OCI-LY7 (cell line): ENCODE data around the gene CDC42EP1. TPM values are rescaled to one million over a fixed set of nuclear protein-coding genes. Genes with fewer than 3 reads are reported as not detected.
A peak's percentile ranks its signal among the peaks of the same experiment; 100 is the strongest.

Experiments
- Bru-seq: library from RNA; stranded (reverse); fragments of 400-500 nt; gene quantifications from one replicate; lab custom pipeline; 2021; lab: Mats Ljungman, UMichigan
- BruChase-seq, 2 experiments: library from RNA; stranded (reverse); fragments of 400-500 nt; gene quantifications; one replicate each; lab custom pipeline; 2021; lab: Mats Ljungman, UMichigan
- BruUV-seq: library from RNA; stranded (reverse); fragments of 400-500 nt; replicated peaks from 2 replicates; lab custom pipeline; 2021; lab: Mats Ljungman, UMichigan
- CTCF ChIA-PET: fragments of 300-600 bp; sonication (Branson Sonifier 250); formaldehyde crosslinking; loops from one replicate; lab custom pipeline; 2022; ENCODE audit warnings: antibody characterized with exemption; ENCODE audit not compliant: unreplicated experiment; lab: Charles Lee
- POLR2A ChIA-PET: fragments of 300-600 bp; sonication (Branson Sonifier 250); formaldehyde crosslinking; loops from one replicate; lab custom pipeline; 2022; ENCODE audit warnings: antibody characterized with exemption; lab: Charles Lee
- DNase-seq: peaks from one replicate; pipeline ENCODE4 v3.0.0-alpha.2; 2015; ENCODE audit warnings: low spot score
- H2AFZ ChIP-seq: fragments of 200-600 bp; sonication (generic), shearing (Covaris generic); 2 replicates; pipeline ENCODE4 v1.6.1; 2014; ENCODE audit warnings: mild to moderate bottlenecking, antibody characterized with exemption, low read length, moderate library complexity
- H3K27ac ChIP-seq: fragments of 200-600 bp; sonication (generic); 2 replicates; pipeline ENCODE4 v1.5.1; 2014; ENCODE audit warnings: mixed run types, low read depth, mild to moderate bottlenecking, moderate library complexity, low read length, inconsistent platforms; ENCODE audit not compliant: poor library complexity, severe bottlenecking
- H3K36me3 ChIP-seq: fragments of 200-600 bp; sonication (generic); 2 replicates; pipeline ENCODE4 v1.6.1; 2014; ENCODE audit warnings: mild to moderate bottlenecking, antibody characterized with exemption, low read length, moderate library complexity, mixed read lengths; ENCODE audit not compliant: insufficient read depth
- H3K4me1 ChIP-seq: fragments of 200-600 bp; sonication (generic); 2 replicates; pipeline ENCODE4 v1.5.1; 2014; ENCODE audit warnings: mild to moderate bottlenecking, low read length; ENCODE audit not compliant: insufficient read depth, poor library complexity, severe bottlenecking
- H3K4me2 ChIP-seq: fragments of 200-600 bp; sonication (generic); 2 replicates; pipeline ENCODE4 v1.6.1; 2014; ENCODE audit warnings: mild to moderate bottlenecking, low read length
- H3K4me3 ChIP-seq: fragments of 200-600 bp; sonication (generic); 2 replicates; pipeline ENCODE4 v1.5.1; 2014; ENCODE audit warnings: mild to moderate bottlenecking, low read depth, low read length; ENCODE audit not compliant: poor library complexity, severe bottlenecking
- H3K79me2 ChIP-seq: fragments of 200-600 bp; sonication (generic); 2 replicates; pipeline ENCODE4 v1.6.1; 2016; ENCODE audit warnings: low read depth, mild to moderate bottlenecking, low read length, moderate library complexity, mixed read lengths; ENCODE audit not compliant: insufficient read depth
- H3K9me2 ChIP-seq: fragments of 200-600 bp; sonication (generic); 2 replicates; pipeline ENCODE4 v1.6.1; 2016; ENCODE audit warnings: mild to moderate bottlenecking, low read length, mixed read lengths; ENCODE audit not compliant: insufficient read depth
- H3K9me3 ChIP-seq: fragments of 200-600 bp; sonication (generic); 2 replicates; pipeline ENCODE4 v1.6.1; 2014; ENCODE audit warnings: mild to moderate bottlenecking, mixed run types, low read length, mixed read lengths
- H4K20me1 ChIP-seq: fragments of 200-600 bp; sonication (generic); 2 replicates; pipeline ENCODE4 v1.6.1; 2014; ENCODE audit warnings: mild to moderate bottlenecking, antibody characterized with exemption, low read length, moderate library complexity, mixed read lengths; ENCODE audit not compliant: insufficient read depth
- CTCF ChIP-seq: fragments of 200-600 bp; sonication (generic); conservative IDR thresholded peaks from 2 replicates; pipeline ENCODE4 v1.5.1; 2014; ENCODE audit warnings: mild to moderate bottlenecking, antibody characterized with exemption, low read length, moderate library complexity, mixed read lengths
- EZH2phosphoT487 ChIP-seq: fragments of 200-600 bp; sonication (generic); IDR thresholded peaks from 2 replicates; pipeline ENCODE4 v1.6.1; 2018; ENCODE audit warnings: low read depth, borderline replicate concordance, mild to moderate bottlenecking, mixed run types, antibody characterized with exemption, low read length, moderate library complexity, mixed read lengths
- intact Hi-C: fragments of 100-400 bp; cut with micrococcal nuclease; formaldehyde crosslinking; loops from one replicate; pipeline ENCODE4 v1.10.0; 2022; ENCODE audit not compliant: unreplicated experiment
- long read RNA-seq: library from polyadenylated mRNA; stranded (forward); transcript quantifications from one replicate; pipeline ENCODE4 v2.0.0, GENCODE V29; 2022
- total RNA-seq, 2 experiments: library from RNA; depleted of rRNA in 1 of 2; stranded (reverse); fragments of >200 nt in 1 of 2; shearing (Covaris generic) in 1 of 2; gene quantifications; 2 replicates each; pipeline ENCODE4 v1.2.3, GENCODE V29; 2014 to 2022

CDC42EP1 gene
- total RNA-seq (2014; rRNA removed; shearing (Covaris generic)) (not detected in 2 replicates), total RNA-seq (2022) (not detected in 2 replicates), Bru-seq, nascent RNA (percentile 14 among the genes with signal in this experiment), BruChase-seq, experiment 1, labeled RNA remaining after a 6-hour chase (percentile 14 among the genes with signal in this experiment), BruChase-seq, experiment 2, labeled RNA remaining after a 2-hour chase (percentile 20 among the genes with signal in this experiment)
- long read RNA-seq: 0 reads

GRCh38 chr22:37559901-37560607 is at the start of gene CDC42EP1:
CDC42EP1 (plus strand) TSS chr22:37560480; CDS start chr22:37566350, 5,870 bp downstream.
- no peaks in the 10 kb centered on the region for H3K36me3 ChIP-seq
- intact Hi-C loops: no loop called here
- ChIA-PET POLR2A (no interaction called here), CTCF (no interaction called here)
- no peak within 1 kb of the TSS for H2AFZ ChIP-seq
- no peak for TF ChIP-seq CTCF
- no peak for TF ChIP-seq EZH2phosphoT487
- H3K4me3 ChIP-seq: no peak within 1 kb of the TSS
- no peak for DNase-seq
- H3K4me2 ChIP-seq: no peak within 1 kb of the TSS
- no TSS peak for BruUV-seq
- no peaks in the 10 kb centered on the region for H3K4me1 ChIP-seq
- H3K9me3 ChIP-seq: no peaks in the 10 kb centered on the region
- H3K9me2 ChIP-seq: no peaks in the 10 kb centered on the region
- H4K20me1 ChIP-seq: no peaks in the 10 kb centered on the region
- no peaks in the 10 kb centered on the region for H3K79me2 ChIP-seq
- H3K27ac ChIP-seq: no peak within 1 kb of the TSS

- H3K4me2 ChIP-seq: no peak overlapping the region
- no peaks in the 10 kb centered on the region for H3K4me1 ChIP-seq
- ChIA-PET POLR2A (interaction anchor here (0.6 kb wide), 1 partner anchor 473 kb away, joined by 6 read pairs; no protein-coding TSS in a partner anchor), CTCF (no interaction called here)
- no TSS peak for BruUV-seq
- H3K9me2 ChIP-seq: no peaks in the 10 kb centered on the region
- no peaks in the 10 kb centered on the region for H4K20me1 ChIP-seq
- H3K27ac ChIP-seq: no peak overlapping the region
- H3K4me3 ChIP-seq: no peak overlapping the region
- no peaks in the 10 kb centered on the region for H3K79me2 ChIP-seq
- no peaks in the 10 kb centered on the region for H3K36me3 ChIP-seq
- TF ChIP-seq EZH2phosphoT487: no peak
- no peak for TF ChIP-seq CTCF
- H3K9me3 ChIP-seq: no peaks in the 10 kb centered on the region
- no peak for DNase-seq
- H2AFZ ChIP-seq: no peak overlapping the region
- intact Hi-C loops: no loop called here
Measured at GRCh38 chr22:37511395-37512104, 48.7 kb upstream of the CDC42EP1 start.
